Right kidney (tissue), 1 donor: ENCODE data around the gene DCTN2.
"Not testable (repeated sequence)": the region's sequence is repeated elsewhere in the genome, so short reads cannot be mapped to it uniquely, and the experiment has no call there.

Experiments
- DNase-seq: peaks from one replicate; pipeline ENCODE4 v3.0.0-alpha.2; 2016

Gene DCTN2

DNA sequence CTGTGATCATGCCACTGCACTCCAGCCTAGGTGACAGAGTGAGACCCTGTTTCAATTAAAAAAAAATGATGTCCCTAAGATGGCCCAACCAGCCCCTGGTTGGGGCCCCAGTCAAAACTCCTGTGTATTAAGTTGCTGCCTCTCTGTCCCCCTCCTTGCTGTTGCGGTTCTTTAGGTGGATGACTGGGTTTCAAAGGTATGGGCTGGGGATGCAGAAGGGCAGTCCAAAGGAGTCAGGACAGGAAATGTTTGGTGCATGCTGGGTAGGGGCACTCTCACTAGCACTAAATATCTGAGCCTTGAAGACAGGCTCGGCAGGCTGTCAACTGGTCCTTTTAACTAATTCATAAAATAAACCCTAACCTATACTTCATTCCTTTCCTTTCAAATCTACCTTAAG, 32.0 kb upstream of the DCTN2 start:
- no peak for DNase-seq

DNA sequence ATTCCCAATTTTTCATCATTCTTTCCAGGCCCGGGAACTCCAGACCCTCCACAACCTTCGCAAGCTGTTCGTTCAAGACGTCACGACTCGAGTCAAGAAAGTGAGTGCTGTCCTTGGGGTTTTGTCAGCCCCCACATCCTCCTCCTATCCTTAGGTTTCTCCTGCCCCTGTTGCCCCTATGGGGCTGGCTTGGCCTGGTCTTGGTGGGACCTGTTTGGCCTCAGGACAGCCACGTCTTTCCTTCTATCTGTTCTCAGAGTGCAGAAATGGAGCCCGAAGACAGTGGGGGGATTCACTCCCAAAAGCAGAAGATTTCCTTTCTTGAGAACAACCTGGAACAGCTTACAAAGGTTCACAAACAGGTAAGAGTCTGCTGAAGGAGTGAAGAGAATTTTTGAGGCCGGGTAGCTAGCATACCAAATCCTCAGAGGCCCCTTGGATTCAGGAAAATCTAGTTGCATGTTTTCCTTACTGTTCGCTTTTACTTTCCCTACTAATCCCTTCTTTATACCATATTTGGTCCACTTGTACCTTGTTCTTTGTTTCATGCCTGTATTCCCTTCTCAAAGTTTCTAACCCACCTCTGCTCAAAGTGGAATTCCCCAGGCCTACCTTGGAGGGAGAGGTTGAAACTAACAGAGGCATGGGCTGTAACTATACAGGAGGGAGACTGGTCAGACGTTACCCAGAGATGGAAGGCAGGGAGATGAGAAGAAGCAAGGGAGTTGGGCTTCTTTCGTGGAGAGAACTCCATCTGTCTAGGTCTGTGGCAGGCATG, 31.2 kb upstream of the DCTN2 start:
- no peak for DNase-seq

DNA sequence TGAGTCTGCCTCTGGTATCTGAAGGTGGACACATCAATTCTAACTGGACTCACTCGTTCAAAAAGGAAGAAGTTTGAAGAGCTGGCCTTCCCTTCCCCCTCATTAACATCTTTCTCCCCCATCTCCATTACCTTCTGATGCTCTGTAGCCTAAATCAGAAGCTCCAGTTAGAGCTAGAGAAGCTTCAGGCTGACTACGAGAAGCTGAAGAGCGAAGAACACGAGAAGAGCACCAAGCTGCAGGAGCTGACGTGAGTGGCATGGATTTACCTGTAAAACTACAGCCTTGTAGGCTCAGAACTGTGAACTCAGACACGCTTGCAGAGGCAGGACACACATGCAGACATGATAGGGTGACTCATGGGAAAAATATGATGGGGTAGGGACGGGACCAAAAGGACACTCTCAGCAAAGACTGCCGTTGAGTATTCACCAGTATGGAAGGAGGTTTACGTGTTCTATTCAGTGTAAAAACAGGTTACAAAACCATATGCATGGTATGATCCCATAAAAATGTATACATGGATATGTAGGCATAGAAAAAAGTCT, 29.7 kb upstream of the DCTN2 start:
- no peak for DNase-seq

DNA sequence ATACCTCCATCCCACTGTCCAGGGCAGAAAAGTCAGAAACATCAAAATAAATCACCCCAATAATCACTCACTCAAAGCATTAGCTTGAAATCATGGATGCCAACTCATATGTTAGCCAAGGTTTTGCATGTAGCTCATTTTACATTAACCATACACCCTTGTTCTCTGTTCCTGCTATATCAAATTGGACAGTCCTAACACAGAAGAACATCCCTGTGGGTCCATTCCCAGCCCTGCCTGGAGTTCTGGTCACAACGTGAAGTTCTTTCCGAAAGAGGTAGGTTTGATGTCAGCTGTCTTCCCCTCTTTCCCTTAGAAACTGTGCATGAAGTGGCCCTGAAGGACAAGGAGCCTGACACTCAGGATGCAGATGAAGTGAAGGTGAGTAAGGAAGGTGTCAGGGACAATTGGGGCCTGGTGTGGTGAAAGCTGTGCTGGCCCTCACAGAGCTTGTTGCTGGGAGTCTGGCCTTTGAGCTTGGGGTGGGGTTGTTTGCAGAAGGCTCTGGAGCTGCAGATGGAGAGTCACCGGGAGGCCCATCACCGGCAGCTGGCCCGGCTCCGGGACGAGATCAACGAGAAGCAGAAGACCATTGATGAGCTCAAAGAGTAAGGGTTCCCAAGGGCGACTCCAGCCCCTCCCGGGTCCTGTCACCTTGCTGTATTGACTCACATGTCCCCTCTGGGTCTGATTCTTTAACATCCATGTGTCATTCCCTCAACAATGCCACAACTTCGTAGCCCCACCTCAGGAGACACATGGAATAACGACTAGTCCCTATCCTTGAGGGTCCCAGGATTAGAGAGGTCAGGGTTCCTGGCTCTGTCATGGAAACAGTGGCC, 29.0 kb upstream of the DCTN2 start:
- no peak for DNase-seq

DNA sequence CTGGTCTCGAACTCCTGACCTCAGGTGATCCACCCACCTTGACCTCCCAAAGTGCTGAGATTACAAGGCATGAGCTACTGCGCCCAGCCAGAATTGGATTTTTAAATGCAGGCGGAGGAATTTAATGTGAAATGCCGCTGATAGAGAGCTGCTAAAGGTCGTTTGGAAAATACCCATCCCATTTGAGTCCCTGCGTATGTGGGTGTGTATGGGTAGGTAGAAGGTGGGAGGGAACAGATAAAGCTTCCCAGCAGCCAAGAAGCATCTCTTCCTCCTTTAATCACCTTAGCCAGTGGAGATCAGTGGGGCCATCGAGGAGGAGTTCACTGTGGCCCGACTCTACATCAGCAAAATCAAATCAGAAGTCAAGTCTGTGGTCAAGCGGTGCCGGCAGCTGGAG, 27.8 kb upstream of the DCTN2 start:
- no peak for DNase-seq

DNA sequence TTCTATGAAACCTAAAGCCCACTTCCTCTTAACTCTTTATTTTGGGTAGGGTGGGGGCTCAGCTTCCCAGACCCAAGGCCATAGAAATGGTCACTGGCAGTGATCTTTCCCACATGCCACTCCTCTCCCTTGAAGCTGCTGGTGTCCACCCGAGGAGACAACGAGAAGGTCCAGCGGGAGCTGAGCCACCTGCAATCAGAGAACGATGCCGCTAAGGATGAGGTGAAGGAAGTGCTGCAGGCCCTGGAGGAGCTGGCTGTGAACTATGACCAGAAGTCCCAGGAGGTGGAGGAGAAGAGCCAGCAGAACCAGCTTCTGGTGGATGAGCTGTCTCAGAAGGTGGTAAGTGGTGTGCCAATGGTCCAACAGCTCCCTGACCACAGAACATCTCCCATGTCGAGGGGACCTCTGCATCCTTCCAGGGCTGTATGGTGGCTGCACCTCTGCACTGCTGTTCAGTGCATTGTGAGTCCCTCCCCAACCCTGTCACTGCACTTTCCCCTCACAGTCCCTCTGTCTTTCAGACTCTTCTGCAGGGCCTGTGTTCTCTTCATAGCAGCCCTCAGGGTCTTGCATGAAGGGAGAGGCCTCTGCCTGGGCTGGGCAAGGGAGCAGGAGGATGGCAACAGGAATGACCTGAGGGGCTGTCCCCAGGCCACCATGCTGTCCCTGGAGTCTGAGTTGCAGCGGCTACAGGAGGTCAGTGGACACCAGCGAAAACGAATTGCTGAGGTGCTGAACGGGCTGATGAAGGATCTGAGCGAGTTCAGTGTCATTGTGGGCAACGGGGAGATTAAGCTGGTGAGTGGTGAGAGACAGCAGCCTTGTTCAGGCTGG, 25.2 kb upstream of the DCTN2 start:
- no peak for DNase-seq

DNA sequence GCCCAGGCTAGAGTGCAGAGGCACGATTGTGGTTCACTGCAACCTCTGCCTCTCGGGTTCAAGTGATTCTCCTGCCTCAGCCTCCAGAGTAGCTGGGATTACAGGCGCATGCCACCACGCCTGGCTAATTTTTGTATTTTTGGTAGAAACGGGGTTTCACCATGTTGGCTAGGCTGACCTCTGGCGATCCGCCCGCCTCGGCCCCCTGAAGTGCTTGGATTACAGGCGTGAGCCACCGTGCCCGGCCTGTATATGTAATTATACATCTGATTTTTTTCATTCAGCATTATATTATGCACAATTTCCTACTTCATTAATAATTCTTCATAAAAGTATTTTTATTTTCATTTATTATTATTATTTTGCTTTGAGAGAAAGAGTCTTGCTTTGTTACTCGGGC, 23.4 kb upstream of the DCTN2 start:
- DNase-seq, result not testable (repeated sequence)

DNA sequence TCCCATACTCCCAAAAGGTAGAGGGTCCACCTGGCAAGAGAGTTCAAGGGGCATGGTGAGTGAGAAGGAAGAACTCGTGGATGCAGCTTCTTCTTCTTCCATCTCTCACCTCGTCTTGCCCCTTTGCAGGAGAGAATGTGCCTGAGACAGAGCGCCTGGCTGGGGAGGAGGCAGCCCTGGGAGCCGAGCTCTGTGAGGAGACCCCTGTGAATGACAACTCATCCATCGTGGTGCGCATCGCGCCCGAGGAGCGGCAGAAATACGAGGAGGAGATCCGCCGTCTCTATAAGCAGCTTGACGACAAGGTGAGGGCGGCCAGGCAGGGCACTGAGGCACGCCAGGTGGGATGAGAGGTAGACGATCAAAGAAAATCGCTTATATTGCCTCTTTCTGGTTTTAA, 22.9 kb upstream of the DCTN2 start:
- DNase-seq, result no peak

DNA sequence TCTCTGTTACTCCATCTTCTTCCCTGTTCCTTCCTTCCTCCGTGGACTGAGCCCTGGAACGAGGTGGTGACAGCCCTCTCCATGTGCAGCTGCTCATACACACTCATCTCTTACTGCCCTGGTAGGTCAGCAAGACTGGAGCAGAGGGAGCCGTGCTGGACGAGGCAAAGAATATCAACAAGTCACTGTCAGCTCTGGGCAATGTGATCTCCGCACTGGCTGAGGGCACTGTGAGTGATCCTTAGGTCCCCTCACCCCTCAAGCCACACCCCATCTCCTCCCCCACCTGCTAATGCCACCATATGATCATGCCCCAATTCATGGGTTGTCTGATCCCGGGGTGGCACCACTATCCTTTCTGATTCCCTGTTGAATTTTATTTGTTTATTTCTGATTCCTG, 21.8 kb upstream of the DCTN2 start:
- no peak for DNase-seq

DNA sequence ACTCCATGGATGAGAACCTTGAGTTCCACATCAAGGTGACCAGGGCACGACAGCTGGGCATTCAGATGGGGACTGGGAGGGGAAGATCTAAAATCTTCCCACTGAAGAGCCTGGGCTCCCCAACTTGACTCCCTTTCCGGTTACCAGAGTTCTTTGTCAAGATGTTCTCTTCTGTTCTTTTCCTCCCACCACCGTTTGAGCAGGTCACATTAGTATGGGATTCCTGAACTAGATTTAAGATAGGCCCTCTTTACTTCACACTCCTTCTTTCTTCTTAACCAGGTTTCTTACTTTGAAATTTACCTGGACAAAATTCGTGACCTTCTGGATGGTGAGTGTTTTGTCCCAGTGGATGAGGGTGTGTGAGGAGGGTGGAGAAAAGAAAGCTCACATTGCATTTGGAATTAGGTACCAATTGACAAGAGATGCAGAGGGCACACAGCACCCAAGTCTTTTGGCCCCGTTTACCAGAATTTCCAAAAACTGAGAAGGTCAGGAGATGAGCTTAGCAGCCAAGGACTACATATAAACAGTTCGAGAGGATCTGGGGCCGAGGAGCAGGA, 17.3 kb upstream of the DCTN2 start:
- no peak for DNase-seq

DNA sequence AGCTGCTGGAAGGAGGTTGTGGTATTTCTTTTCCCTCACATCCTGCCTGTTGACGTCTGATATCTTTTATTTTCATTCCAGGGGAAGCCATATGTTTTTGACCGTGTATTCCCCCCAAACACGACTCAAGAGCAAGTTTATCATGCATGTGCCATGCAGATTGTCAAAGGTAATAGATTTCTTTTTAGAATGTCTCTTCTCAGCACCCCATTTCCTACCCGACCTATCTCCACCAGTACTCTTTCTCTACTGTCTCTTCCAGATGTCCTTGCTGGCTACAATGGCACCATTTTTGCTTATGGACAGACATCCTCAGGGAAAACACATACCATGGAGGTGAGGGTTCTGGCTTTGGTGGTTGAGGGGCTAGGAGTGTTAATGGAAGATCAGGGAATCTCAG, 16.4 kb upstream of the DCTN2 start:
- no peak for DNase-seq

DNA sequence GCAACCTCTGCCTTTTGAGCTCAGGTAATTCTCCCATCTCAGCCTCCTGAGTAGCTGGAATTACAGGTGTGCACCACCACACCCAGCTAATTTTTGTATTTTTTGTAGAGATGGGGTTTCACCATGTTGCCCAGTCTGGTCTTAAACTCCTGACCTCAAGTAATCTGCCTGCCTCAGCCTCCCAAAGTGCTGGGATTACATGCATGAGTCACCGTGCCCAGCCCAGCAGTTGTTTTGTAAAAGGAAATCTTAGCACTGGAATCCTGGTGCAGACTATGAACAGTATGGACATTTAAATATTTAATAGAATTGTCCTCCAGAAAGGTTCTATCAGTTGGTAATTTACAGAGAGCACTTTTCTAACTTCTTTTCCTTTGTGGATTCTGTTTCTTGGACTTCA, 14.1 kb upstream of the DCTN2 start:
- DNase-seq, result not testable (repeated sequence)

DNA sequence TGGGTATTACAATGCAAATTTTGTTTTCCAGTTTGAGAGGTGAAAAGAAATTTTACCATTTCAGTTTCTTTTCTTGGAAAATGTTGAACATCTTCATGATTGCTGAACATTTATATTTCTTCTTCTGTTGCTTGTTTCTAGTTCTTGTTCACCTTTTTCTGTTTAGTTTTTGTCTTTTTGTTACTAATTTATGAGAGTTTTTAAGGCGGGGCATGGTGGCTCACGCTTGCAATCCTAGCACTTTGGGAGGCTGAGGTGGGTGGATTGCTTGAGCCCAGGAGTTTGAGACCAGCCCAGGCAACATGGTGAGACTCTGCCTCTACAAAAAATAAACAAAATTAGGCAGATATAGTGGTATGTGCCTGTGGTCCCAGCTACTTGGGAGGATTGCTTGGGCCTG, 13.5 kb upstream of the DCTN2 start:
- DNase-seq, result no peak

DNA sequence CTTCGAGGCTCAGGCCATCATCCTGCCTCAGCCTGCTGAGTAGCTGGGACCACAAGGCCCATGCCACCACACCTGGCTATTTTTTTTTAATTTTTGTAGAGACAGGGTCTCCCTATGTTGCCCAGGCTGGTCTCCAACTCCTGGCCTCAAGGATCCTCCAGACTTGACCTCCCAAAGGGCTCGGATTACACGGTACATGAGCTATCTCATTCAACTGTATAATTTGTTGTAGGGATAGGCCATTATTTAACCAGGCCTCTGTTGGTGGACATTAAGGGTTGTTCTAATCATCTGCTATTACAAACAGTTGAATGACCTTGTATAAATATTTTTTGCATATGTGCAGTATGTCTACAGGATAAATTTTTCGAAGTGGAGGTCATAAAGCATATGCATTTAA, 11.9 kb upstream of the DCTN2 start:
- DNase-seq, result no peak

DNA sequence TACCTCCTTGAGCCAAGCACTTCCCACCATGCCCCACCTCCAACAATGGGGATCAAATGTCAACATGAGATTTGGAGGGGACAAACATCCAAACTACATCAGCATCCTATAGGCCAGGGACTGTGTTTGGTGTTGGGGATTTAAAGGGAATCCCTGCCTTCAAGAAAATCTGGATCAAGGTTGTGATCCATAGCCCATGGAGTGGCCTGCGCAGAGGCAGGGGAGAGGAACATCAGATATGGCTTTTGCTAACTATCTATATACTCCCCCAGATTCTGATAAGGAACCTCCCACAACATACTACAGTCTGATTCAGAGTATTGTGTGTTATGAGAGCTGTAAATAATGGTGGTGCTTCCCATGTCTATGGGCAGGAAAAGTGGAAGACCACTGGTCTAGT, 7.9 kb upstream of the DCTN2 start:
- no peak for DNase-seq

DNA sequence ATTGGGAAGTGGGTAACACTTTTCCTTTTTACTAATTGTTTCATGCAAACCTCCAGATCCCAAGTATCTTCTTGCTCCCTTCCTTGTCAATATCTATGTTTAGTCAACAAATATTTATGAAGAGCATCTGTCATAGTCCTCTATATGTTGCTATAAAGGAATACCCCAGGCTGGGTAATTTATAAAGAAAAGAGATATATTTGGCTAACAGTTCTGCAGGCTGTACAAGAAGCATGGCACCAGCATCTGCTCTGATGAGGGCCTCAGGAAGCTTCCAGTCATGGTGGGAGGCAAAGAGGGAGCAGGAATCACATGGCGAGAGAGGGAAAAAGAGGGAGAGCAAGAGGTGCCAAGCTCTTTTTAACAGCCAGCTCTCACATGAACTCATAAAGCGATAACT, 7.5 kb upstream of the DCTN2 start:
- DNase-seq, result no peak

DNA sequence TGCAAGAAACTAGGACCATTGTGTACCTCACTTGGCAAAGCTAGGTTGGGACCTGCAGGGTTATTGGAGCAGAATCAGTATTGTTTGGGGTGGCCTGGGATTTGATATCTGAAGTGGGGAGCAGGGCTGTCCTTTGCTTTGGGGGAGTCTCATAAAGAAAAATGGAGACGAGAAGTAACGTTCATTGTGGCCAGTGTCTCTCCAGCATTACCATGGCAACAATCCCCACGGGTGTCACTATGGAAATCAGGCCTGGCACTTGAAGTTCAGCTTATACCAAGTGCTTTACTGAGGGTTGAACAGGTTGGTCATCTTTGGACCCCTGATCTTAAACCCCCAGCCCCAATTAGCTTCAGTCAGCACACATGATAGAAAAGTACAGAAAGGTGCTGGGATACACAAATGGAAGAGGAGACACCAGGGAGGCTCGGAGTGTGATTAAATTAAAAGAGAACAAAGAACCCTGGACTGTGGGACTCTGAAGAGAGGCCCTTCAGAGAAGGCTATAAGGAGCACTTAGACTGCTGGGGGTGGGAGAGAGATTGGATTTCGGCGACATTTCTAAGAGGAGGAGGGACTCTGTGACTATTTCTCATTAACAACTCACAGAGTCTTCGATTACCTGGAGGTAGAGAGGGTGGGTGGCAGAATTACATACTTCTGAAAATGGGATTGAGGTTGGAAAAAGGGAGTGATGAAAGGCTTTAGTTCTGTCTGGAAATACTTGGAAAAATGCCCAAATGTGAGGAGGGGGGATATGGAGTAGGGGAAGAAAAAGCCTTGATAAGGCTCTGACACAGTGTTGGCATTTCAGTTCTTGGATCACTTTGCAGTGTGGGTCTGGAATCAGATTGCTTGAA, 6.6 kb upstream of the DCTN2 start:
- DNase-seq, result no peak

DNA sequence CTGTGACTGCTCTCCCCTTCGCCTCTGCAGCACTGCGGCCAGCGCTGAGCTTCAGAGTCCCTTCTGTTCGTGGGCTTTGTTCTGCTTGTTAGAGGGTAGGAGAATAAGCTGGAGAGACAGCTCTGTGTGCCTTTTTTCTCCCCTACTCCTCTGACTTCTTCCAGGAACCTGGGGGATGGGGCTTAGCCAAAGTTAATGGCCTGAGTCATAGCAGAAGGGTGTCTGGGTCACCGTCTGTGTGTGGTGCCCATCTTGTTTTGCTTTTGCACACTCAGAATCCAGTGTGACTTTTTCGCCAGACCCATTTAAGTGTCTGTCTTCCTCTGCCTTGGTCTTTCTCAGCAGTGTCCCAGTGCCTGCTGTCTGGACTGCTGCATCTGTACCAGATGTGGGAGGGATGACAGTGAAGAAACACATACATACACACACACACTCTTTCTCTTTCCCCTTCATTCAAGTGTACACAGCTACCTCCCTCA, 5.9 kb upstream of the DCTN2 start:
- DNase-seq, result no peak

DNA sequence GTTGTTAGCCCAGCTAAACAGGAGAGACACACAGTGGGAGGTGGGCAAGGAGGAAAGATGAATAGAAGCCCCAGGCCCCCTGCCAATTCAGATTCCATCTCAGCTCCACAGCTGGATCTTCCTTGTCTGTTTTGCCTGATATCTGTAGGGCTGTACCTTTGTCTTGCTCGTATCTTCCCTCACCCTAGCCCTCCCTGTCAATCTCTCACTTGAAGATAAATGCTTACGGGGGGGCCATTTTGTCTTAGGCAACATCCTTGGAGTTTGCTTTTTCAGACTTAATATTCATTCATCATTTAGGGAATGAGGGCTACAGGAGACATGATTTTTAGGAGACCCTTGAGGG, 5.3 kb upstream of the DCTN2 start:
- DNase-seq, result no peak

DNA sequence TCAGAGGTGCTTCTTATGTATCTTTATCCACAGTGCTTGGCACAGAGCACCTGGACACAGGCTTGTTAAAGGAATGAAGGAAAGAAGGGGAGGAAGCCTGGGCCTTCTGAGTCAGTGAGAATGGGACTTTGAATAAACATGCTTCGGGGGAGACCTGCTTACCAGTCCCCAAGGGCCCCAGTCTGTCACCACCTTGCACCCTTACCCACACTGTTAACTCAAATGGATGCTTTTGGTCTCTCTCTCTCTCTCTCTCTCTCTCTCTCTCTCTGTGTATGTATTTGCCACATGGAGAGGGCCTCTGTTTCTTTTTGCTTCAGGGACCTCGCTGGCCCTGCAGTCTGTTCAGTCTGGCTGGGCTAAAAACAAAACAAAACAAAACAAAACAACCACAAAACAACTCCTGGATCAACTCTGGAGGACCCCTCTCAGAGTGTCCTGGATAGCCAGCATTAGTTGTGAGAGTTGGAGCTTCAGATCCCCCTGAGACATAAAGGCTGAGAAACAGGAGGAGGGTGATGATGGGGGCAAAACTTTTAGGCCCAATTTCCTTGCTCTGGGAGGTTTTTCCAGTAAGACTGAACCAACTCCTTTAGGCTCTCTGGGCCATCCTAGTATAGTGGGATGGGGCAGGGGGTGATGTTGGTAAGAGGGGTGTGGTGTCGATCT, 4.8 kb upstream of the DCTN2 start:
- DNase-seq, result no peak
